Left colon (tissue), 2 donors: ENCODE measurements around the gene C22orf39. TPM values are rescaled to one million over a fixed set of nuclear protein-coding genes. Genes with fewer than 3 reads are reported as not detected.

Experiments used
- total RNA-seq, 2 donors: library from RNA; stranded (reverse); fragmentation: NEBNext Ultra II Directional; extraction: Animal tissue kit (Norgen Biotek cat#: 25700); gene quantifications; one replicate each; pipeline ENCODE4 v1.2.1, GENCODE V29; 2021
- donor health status: DM: no; HTN: no; CAD: no.
- donor health status: DM: yes; HTN: yes; CAD: no.

The C22orf39 gene
- total RNA-seq, 2 donors from 2014 or later: 20.1 to 23.4 TPM

Other genes with a start within 250 kb of the C22orf39 start
- gene CLTCL1, start 156.0 kb downstream of the C22orf39 start, total RNA-seq: 1 to 10 TPM; 2.1 to 4.6 TPM
- gene HIRA, start 16.0 kb downstream of the C22orf39 start, total RNA-seq: 10 to 100 TPM; 26.9 to 34.9 TPM
- gene MRPL40, start 15.2 kb downstream of the C22orf39 start, total RNA-seq: 10 to 100 TPM; 16.6 to 20.1 TPM
- 10 to 100 TPM; 48.8 to 51.8 TPM for gene UFD1, start 31.5 kb upstream of the C22orf39 start, total RNA-seq
- gene CDC45, start 32.2 kb upstream of the C22orf39 start, total RNA-seq: 1 to 10 TPM; 2.7 to 7.0 TPM
- 10 to 100 TPM; 18.6 to 27.7 TPM for gene CLDN5, start 76.7 kb upstream of the C22orf39 start, total RNA-seq